Stomach (tissue), 4 donors: ENCODE results near the gene PSIP1.

Experiments
- EP300 ChIP-seq: sonication (generic); formaldehyde crosslinking; IDR thresholded peaks from one replicate; pipeline ENCODE4 v1.6.1; 2017; ENCODE audit warnings: antibody characterized with exemption
- TF ChIP-seq, protein P1 (sequence below), 7 experiments: fragments of 450-650 bp in 4 of 7; fragments of 200-600 bp in 3 of 7; sonication (generic) in 3 of 7; IDR thresholded peaks; one replicate each; pipeline ENCODE4 v1.5.1; 2016 to 2019; ENCODE audit warnings: antibody characterized with exemption in 7 of 7, control low read depth in 2 of 7, mild to moderate bottlenecking in 1 of 7

DNA sequence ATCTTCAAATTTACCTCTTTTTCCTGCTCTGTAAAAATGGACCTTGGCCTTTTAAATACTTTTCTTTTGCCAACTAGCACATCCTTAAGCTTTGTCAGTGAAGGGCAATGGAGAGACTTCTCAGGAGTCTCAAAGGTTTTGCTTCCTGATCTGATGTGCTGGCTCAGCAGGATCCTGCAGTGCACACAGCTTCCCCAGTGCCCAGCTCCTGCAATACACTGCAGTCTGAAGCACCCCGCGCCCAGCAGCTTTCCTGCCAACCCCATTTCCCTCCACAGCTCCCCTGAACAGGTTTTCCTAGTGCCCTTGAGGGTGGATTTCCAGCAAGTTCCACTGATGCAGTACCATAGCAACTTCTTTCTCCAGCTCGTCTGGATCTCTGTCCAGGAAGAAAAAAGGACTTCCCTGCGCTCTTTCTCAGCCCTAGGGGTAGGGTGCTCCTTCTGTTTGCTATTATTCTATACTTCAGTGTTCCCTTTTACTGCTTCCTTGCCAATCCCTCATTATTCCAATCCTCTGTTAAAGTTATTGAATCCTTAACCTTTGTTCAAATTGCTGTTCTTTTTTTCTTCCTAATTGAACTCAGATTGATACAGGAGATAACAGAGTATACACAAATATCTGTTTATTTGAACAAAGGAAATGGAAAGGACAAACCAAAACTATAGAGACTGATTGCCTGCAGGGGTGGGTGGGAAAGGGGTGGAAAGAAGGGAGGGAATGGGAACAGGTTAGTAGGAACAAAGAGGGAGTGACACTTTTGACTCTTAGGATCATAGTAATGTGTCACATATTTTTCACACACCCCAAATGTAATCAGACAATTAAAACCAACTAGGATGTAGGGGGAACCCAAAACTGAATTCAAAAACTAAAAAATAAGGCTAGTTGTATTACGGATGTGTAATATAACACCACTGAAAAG, 79.6 kb downstream of the PSIP1 start:
- TF ChIP-seq, protein P1, sequence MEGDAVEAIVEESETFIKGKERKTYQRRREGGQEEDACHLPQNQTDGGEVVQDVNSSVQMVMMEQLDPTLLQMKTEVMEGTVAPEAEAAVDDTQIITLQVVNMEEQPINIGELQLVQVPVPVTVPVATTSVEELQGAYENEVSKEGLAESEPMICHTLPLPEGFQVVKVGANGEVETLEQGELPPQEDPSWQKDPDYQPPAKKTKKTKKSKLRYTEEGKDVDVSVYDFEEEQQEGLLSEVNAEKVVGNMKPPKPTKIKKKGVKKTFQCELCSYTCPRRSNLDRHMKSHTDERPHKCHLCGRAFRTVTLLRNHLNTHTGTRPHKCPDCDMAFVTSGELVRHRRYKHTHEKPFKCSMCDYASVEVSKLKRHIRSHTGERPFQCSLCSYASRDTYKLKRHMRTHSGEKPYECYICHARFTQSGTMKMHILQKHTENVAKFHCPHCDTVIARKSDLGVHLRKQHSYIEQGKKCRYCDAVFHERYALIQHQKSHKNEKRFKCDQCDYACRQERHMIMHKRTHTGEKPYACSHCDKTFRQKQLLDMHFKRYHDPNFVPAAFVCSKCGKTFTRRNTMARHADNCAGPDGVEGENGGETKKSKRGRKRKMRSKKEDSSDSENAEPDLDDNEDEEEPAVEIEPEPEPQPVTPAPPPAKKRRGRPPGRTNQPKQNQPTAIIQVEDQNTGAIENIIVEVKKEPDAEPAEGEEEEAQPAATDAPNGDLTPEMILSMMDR (IDR thresholded peaks at IDR 0.05) = no peak
- TF ChIP-seq EP300 = no peak
